Loucy (cell line): ENCODE data around the gene FAM193B.

Experiments used
- H2AFZ ChIP-seq: fragments of 200-600 bp; sonication (generic); 2 replicates; pipeline ENCODE4 v1.6.0; 2016; ENCODE audit warnings: antibody characterized with exemption, mild to moderate bottlenecking, low read length, moderate library complexity
- H3F3A ChIP-seq: fragments of 200-600 bp; 2 replicates; pipeline ENCODE4 v1.6.0; 2016; ENCODE audit warnings: antibody characterized with exemption, low read depth, mild to moderate bottlenecking
- H3K27me3 ChIP-seq: fragments of 200-600 bp; sonication (generic); 2 replicates; pipeline ENCODE4 v1.6.1; 2014; ENCODE audit warnings: low read length, mild to moderate bottlenecking; ENCODE audit not compliant: insufficient read depth, poor library complexity, severe bottlenecking
- H3K36me3 ChIP-seq: fragments of 200-600 bp; sonication (generic); 2 replicates; pipeline ENCODE4 v1.6.1; 2016; ENCODE audit warnings: low read length; ENCODE audit not compliant: insufficient read depth
- H3K4me1 ChIP-seq: fragments of 200-600 bp; sonication (generic); 2 replicates; pipeline ENCODE4 v1.5.1; 2014; ENCODE audit warnings: low read length, mild to moderate bottlenecking; ENCODE audit not compliant: insufficient read depth, poor library complexity, severe bottlenecking
- H3K4me2 ChIP-seq: fragments of 200-600 bp; sonication (generic); 2 replicates; pipeline ENCODE4 v1.6.0; 2014; ENCODE audit warnings: antibody characterized with exemption, low read length, low read depth, mild to moderate bottlenecking; ENCODE audit not compliant: poor library complexity, severe bottlenecking
- H3K4me3 ChIP-seq: fragments of 200-600 bp; sonication (generic); 2 replicates; pipeline ENCODE4 v1.5.1; 2014; ENCODE audit warnings: low read length, mild to moderate bottlenecking, mixed read lengths; ENCODE audit not compliant: poor library complexity, severe bottlenecking
- H3K79me2 ChIP-seq: fragments of 200-600 bp; sonication (generic); 2 replicates; pipeline ENCODE4 v1.6.1; 2014; ENCODE audit warnings: low read length; ENCODE audit not compliant: insufficient read depth
- H3K9ac ChIP-seq: fragments of 200-600 bp; sonication (generic); 2 replicates; pipeline ENCODE4 v1.6.0; 2014; ENCODE audit warnings: mild to moderate bottlenecking, low read depth, low read length, moderate library complexity; ENCODE audit not compliant: poor library complexity, severe bottlenecking
- H3K9me2 ChIP-seq: fragments of 200-600 bp; sonication (generic); replicated peaks from 2 replicates; pipeline ENCODE4 v1.6.1; 2016; ENCODE audit warnings: low read depth, low read length, mixed read lengths
- H3K9me3 ChIP-seq: fragments of 200-600 bp; sonication (generic); 2 replicates; pipeline ENCODE4 v1.6.1; 2014; ENCODE audit warnings: mild to moderate bottlenecking, antibody characterized with exemption, low read length, low read depth; ENCODE audit not compliant: insufficient read depth
- H4K20me1 ChIP-seq: fragments of 200-600 bp; sonication (generic); 2 replicates; pipeline ENCODE4 v1.6.0; 2014; ENCODE audit warnings: antibody characterized with exemption, low read length, mild to moderate bottlenecking; ENCODE audit not compliant: insufficient read depth, poor library complexity, severe bottlenecking
- CTCF ChIP-seq: fragments of 200-600 bp; sonication (generic); conservative IDR thresholded peaks from 2 replicates; pipeline ENCODE4 v1.5.1; 2014; ENCODE audit warnings: mild to moderate bottlenecking, antibody characterized with exemption, low read length
- EZH2phosphoT487 ChIP-seq: fragments of 200-600 bp; IDR thresholded peaks from 2 replicates; pipeline ENCODE4 v1.6.1; 2018; ENCODE audit warnings: antibody characterized with exemption, mild to moderate bottlenecking, moderate library complexity, borderline replicate concordance

Gene FAM193B

GRCh38 chr5:177496070-177496726 is 58.2 kb downstream of the FAM193B start:
- no peak overlapping the region for H2AFZ ChIP-seq

GRCh38 chr5:177495243-177496060 is 58.9 kb downstream of the FAM193B start:
- Histone ChIP-seq H3K36me3 (no peaks in the 10 kb centered on the region; the same call in 1 of the 2 replicates), H2AFZ (no peak overlapping the region), H3K4me2 (peak overlapping the region; percentile 93), H3K4me1 (peaks cover 5% of the 10 kb centered on the region), H3K79me2 (peaks cover 36% of the 10 kb centered on the region; the same call in 1 of the 2 replicates), H3K9me2 (no peaks in the 10 kb centered on the region), H3K9me3 (no peaks in the 10 kb centered on the region), H3K27me3 (no peaks in the 10 kb centered on the region), H3K4me3 (peak overlapping the region; percentile 82), H3F3A (no peaks in the 10 kb centered on the region), H3K9ac (peak overlapping the region; percentile 92), H4K20me1 (peaks cover 13% of the 10 kb centered on the region)
- no peak for TF ChIP-seq EZH2phosphoT487
- no peak for TF ChIP-seq CTCF

More at GRCh38 chr5:177496070-177496726, 58.2 kb downstream of the FAM193B start:
- Histone ChIP-seq H3K4me1 (peaks cover 5% of the 10 kb centered on the region), H3K27me3 (no peaks in the 10 kb centered on the region), H3K9me2 (no peaks in the 10 kb centered on the region), H3K9ac (peak overlapping the region; percentile 92), H3K4me2 (peak overlapping the region; percentile 93), H4K20me1 (peaks cover 9% of the 10 kb centered on the region), H3F3A (no peaks in the 10 kb centered on the region), H3K36me3 (no peaks in the 10 kb centered on the region), H3K79me2 (peaks cover 36% of the 10 kb centered on the region; the same call in 1 of the 2 replicates), H3K9me3 (no peaks in the 10 kb centered on the region), H3K4me3 (peak overlapping the region; percentile 82)
- TF ChIP-seq EZH2phosphoT487 (no peak), CTCF (0 out of 2 replicates have a peak, but pooled peaks have one; percentile 10)

GRCh38 chr5:177494346-177495195 is 59.8 kb downstream of the FAM193B start:
- Histone ChIP-seq H4K20me1 (peaks cover 13% of the 10 kb centered on the region), H3K4me3 (peak overlapping the region; percentile 82), H3K79me2 (peaks cover 36% of the 10 kb centered on the region; the same call in 1 of the 2 replicates), H3K4me2 (peak overlapping the region; percentile 93), H3K4me1 (peaks cover 5% of the 10 kb centered on the region), H3K9ac (peak overlapping the region; percentile 92), H3K9me2 (no peaks in the 10 kb centered on the region), H3F3A (no peaks in the 10 kb centered on the region), H2AFZ (no peak overlapping the region), H3K27me3 (no peaks in the 10 kb centered on the region), H3K36me3 (no peaks in the 10 kb centered on the region; the same call in 1 of the 2 replicates), H3K9me3 (no peaks in the 10 kb centered on the region)
- TF ChIP-seq CTCF (peak; percentile 35; the same call in 1 of the 2 replicates), EZH2phosphoT487 (no peak)
